ENCODE results near the gene KIAA0232.

The KIAA0232 gene

DNA sequence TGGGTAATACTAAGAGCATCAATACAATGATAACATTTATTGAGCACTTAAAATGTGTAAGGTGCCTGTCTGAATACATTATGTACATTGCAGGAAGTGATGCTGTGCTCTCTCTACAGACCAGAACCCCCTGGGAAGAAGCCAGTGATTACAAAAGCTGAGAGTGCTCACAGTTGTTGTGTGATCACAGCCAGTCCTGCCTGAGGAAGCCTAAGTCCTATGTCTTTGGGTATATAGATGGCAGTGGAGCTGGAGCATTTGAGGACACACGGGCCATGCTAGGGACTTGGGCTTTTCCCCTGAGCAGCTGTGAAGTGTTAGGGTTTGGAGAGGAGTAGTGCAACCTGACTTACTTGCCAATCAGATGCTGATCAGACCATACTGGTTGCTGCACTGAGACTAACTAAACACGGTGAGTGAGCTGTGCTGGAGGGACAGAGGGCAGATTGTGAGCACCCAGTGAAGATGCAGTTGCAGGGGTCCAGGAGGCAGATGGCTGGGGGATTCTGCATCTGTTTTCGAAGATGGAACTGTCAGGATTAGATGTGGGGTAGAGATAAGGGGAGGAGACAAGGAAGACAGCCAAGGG lies 66.3 kb downstream of the KIAA0232 start:
- TF ChIP-seq RAD21 (IDR thresholded peaks at IDR 0.05; ENCODE audit: low read depth) (no peak), YY1 (IDR thresholded peaks at IDR 0.05; ENCODE audit: low read depth) (no peak), FOXM1 (IDR thresholded peaks at IDR 0.05; ENCODE audit: borderline replicate concordance, low read depth) (no peak), EP300 (IDR thresholded peaks at IDR 0.05; ENCODE audit: borderline replicate concordance) (no peak), MAX (IDR thresholded peaks at IDR 0.05) (no peak), USF1 (IDR thresholded peaks at IDR 0.05) (no peak), ZBTB7A (IDR thresholded peaks at IDR 0.05; ENCODE audit: low read depth) (no peak), NFIC (IDR thresholded peaks at IDR 0.05) (no peak), CREB1 (IDR thresholded peaks at IDR 0.05; ENCODE audit: low read depth) (no peak), TCF12 (IDR thresholded peaks at IDR 0.05; ENCODE audit: low read depth) (no peak), TEAD4 (IDR thresholded peaks at IDR 0.05) (no peak), CEBPB (IDR thresholded peaks at IDR 0.05) (no peak), EGR1 (IDR thresholded peaks at IDR 0.05) (no peak), TAF1 (IDR thresholded peaks at IDR 0.05; ENCODE audit: low read depth) (no peak)
- TF ChIP-seq, protein P1, sequence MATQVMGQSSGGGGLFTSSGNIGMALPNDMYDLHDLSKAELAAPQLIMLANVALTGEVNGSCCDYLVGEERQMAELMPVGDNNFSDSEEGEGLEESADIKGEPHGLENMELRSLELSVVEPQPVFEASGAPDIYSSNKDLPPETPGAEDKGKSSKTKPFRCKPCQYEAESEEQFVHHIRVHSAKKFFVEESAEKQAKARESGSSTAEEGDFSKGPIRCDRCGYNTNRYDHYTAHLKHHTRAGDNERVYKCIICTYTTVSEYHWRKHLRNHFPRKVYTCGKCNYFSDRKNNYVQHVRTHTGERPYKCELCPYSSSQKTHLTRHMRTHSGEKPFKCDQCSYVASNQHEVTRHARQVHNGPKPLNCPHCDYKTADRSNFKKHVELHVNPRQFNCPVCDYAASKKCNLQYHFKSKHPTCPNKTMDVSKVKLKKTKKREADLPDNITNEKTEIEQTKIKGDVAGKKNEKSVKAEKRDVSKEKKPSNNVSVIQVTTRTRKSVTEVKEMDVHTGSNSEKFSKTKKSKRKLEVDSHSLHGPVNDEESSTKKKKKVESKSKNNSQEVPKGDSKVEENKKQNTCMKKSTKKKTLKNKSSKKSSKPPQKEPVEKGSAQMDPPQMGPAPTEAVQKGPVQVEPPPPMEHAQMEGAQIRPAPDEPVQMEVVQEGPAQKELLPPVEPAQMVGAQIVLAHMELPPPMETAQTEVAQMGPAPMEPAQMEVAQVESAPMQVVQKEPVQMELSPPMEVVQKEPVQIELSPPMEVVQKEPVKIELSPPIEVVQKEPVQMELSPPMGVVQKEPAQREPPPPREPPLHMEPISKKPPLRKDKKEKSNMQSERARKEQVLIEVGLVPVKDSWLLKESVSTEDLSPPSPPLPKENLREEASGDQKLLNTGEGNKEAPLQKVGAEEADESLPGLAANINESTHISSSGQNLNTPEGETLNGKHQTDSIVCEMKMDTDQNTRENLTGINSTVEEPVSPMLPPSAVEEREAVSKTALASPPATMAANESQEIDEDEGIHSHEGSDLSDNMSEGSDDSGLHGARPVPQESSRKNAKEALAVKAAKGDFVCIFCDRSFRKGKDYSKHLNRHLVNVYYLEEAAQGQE (IDR thresholded peaks at IDR 0.05; ENCODE audit: low read depth), result no peak

- no peak for TF ChIP-seq NFIC (IDR thresholded peaks at IDR 0.05)
- TF ChIP-seq FOXM1 (IDR thresholded peaks at IDR 0.05; ENCODE audit: borderline replicate concordance, low read depth), result no peak
Observed at GRCh38 chr4:6849691-6850090, 67.2 kb downstream of the KIAA0232 start.

DNA sequence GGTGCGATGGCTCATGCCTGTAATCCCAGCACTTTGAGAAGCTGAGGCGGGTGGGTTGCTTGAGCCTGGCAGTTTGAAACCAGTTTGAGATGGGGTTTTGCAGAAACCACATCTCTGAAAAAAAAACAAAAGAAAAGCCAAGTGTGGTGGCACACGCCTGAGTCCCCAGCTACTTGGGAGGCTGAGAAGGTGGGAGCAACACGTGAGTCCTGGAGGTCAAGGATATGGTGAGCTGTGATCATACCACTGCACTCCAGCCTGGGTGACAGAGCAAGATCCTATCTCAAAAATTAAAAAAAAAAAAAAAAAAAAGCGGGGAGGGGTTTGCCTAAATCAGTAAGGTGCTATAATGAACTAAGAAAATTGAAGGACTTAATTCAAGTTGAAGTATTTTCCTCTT lies 68.9 kb downstream of the KIAA0232 start:
- TF ChIP-seq NFIC (IDR thresholded peaks at IDR 0.05) (no peak), FOXM1 (IDR thresholded peaks at IDR 0.05; ENCODE audit: borderline replicate concordance, low read depth) (no peak), EP300 (IDR thresholded peaks at IDR 0.05; ENCODE audit: borderline replicate concordance) (no peak), CREB1 (IDR thresholded peaks at IDR 0.05; ENCODE audit: low read depth) (no peak), USF1 (IDR thresholded peaks at IDR 0.05) (no peak), EGR1 (IDR thresholded peaks at IDR 0.05) (no peak)

DNA sequence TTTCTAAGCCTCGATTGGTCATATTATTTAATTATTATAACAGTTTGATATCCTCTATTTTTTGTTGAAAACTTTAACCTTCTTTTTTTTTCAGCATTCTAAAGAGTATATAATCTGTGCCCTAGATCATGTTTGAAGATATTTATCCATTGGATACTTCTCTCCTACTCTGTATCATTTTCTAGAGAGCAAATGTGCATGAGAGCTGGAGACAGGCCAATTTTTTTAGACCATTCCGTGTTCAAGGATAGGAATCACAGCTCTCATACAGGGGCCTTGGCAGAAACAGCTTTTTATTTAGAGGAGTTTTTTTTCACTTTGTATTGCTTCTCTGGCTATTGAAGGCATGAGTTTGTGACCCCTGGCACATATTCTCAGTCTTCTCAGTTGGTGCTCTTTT lies 69.4 kb downstream of the KIAA0232 start:
- TF ChIP-seq EP300 (IDR thresholded peaks at IDR 0.05; ENCODE audit: borderline replicate concordance) (no peak), NFIC (IDR thresholded peaks at IDR 0.05) (no peak), YY1 (IDR thresholded peaks at IDR 0.05; ENCODE audit: low read depth) (no peak)

DNA sequence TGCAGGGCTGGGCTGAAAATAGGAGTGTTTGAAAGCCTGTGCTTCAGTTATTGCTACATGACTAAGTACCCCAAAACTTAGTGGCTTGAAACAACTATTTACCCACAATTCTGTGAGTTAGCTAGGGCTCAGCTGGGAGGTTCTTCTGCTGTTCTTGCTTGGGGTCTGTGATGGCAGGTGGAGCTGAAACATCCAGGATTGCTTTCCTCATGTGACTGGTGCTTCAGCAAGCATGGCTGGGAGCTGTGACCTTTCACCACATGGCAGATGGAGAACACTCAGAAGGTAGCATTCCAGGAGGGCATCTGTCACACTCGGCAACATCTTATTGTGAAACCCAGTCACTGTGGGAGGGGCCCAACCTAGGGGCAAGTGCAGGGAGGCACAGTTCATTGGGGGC lies 70.1 kb downstream of the KIAA0232 start:
- TF ChIP-seq RAD21 (IDR thresholded peaks at IDR 0.05; ENCODE audit: low read depth), result no peak
- no peak for TF ChIP-seq YY1 (IDR thresholded peaks at IDR 0.05; ENCODE audit: low read depth)
- TF ChIP-seq ZBTB7A (IDR thresholded peaks at IDR 0.05; ENCODE audit: low read depth), result no peak
- TF ChIP-seq EGR1 (IDR thresholded peaks at IDR 0.05), result no peak
- TF ChIP-seq USF1 (IDR thresholded peaks at IDR 0.05), result no peak
- TF ChIP-seq TEAD4 (IDR thresholded peaks at IDR 0.05), result no peak
- TF ChIP-seq CREB1 (IDR thresholded peaks at IDR 0.05; ENCODE audit: low read depth), result no peak
- no peak for TF ChIP-seq MAX (IDR thresholded peaks at IDR 0.05)
- TF ChIP-seq FOXM1 (IDR thresholded peaks at IDR 0.05; ENCODE audit: borderline replicate concordance, low read depth), result no peak
- no peak for TF ChIP-seq CEBPB (IDR thresholded peaks at IDR 0.05)
- no peak for TF ChIP-seq TAF1 (IDR thresholded peaks at IDR 0.05; ENCODE audit: low read depth)
- TF ChIP-seq TCF12 (IDR thresholded peaks at IDR 0.05; ENCODE audit: low read depth), result no peak
- TF ChIP-seq EP300 (IDR thresholded peaks at IDR 0.05; ENCODE audit: borderline replicate concordance), result no peak

GRCh38 chr4:6854098-6854744 lies 71.7 kb downstream of the KIAA0232 start:
- no peak for TF ChIP-seq USF1 (IDR thresholded peaks at IDR 0.05)

DNA sequence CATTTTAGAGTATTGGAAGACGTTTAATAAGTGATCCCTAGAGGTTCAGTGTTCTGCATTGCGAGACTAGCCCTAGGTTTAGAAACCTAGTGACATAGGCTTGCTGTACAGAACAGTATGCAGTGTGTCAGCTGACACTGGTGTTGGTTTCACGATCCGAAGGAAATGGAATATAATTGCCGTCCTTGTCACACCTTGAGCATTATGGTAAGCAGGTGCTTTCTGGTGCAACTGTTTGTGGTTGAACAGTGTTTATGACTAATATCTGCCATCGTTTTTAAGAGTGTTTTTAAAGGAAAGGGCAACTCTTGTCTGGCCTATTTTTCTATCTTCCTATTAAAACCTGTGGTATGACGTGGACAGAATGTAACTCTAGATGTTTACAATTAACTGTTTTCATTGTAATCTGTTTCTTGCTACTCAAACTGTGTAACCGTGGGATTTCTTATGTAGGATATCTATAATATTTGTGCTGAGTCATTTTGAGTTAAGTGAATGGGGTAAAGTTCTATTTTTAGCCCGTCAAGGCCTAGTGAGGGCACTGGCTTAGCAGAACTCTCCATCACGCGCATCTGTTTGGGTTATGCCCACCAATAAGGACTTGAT lies 73.3 kb downstream of the KIAA0232 start:
- no peak for TF ChIP-seq EP300 (IDR thresholded peaks at IDR 0.05; ENCODE audit: borderline replicate concordance)
- TF ChIP-seq TAF1 (IDR thresholded peaks at IDR 0.05; ENCODE audit: low read depth), result no peak
- TF ChIP-seq YY1 (IDR thresholded peaks at IDR 0.05; ENCODE audit: low read depth), result no peak
- TF ChIP-seq CEBPB (IDR thresholded peaks at IDR 0.05), result no peak
- TF ChIP-seq USF1 (IDR thresholded peaks at IDR 0.05), result no peak
